ENCODE data around the gene AASS. TPM values are rescaled to one million over a fixed set of nuclear protein-coding genes. Genes with fewer than 3 reads are reported as not detected.

AASS gene
- total RNA-seq, 1 donor from 2014 or later = 264 TPM

DNA sequence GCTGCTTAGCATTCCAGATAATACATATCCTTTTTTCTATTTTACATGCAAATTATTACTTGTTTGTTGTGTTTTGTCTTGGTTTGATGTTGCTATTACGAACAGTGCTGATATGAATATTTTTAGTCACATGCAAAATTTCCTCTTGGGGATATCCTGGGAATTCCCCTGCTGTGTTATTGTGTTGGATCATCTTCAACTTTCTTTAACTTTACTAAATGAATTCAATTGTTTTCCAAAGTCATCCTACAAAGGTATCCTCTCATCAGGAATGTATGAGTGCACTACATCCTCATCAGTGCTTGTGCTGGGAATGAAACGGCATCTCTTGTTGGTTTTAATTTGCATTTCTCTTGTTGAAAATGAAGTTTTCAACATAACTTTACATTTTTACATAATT, 87.1 kb downstream of the AASS start:
- no peak overlapping the region for H3K4me3 Mint-ChIP-seq
- H3K9me3 Mint-ChIP-seq = no peaks in the 10 kb centered on the region
- H3K27ac ChIP-seq = no peak overlapping the region
- H4K20me1 ChIP-seq (ENCODE audit: low read depth) = no peaks in the 10 kb centered on the region
- no peak for DNase-seq (ENCODE audit: low spot score)
- no peaks in the 10 kb centered on the region for H3K4me1 ChIP-seq
- no peaks in the 10 kb centered on the region for H3K4me1 Mint-ChIP-seq
- no peaks in the 10 kb centered on the region for H3K27me3 ChIP-seq
- peaks cover 26% of the 10 kb centered on the region for H3K36me3 Mint-ChIP-seq
- H2AFZ ChIP-seq (replicated peaks) = no peak overlapping the region
- H3K27ac Mint-ChIP-seq = no peak overlapping the region
- TF ChIP-seq EZH2 (IDR thresholded peaks at IDR 0.05) (no peak), EZH2phosphoT487 (IDR thresholded peaks at IDR 0.05) (no peak), CTCF (IDR thresholded peaks at IDR 0.05) (no peak)
- no peak overlapping the region for H3K9ac ChIP-seq
- H3K4me2 ChIP-seq = no peak overlapping the region
- H3K79me2 ChIP-seq (ENCODE audit: low read depth) = no peaks in the 10 kb centered on the region
- peaks cover 7% of the 10 kb centered on the region for H3F3A ChIP-seq (ENCODE audit: low read depth)
- no peaks in the 10 kb centered on the region for H3K9me3 ChIP-seq (ENCODE audit: low read depth)
- H3K4me3 ChIP-seq = no peak overlapping the region
- H3K27me3 Mint-ChIP-seq (ENCODE audit: insufficient read depth, low read depth) = peaks cover 2% of the 10 kb centered on the region
- peaks cover 24% of the 10 kb centered on the region for H3K36me3 ChIP-seq

- Histone ChIP-seq H3K4me2 (no peak overlapping the region), H3K9ac (no peak overlapping the region), H3K27me3 (no peaks in the 10 kb centered on the region), H3F3A (ENCODE audit: low read depth) (peaks cover 7% of the 10 kb centered on the region), H2AFZ (replicated peaks) (no peak overlapping the region), H3K4me1 (no peaks in the 10 kb centered on the region), H3K9me3 (ENCODE audit: low read depth) (no peaks in the 10 kb centered on the region), H4K20me1 (ENCODE audit: low read depth) (no peaks in the 10 kb centered on the region), H3K27ac (no peak overlapping the region), H3K79me2 (ENCODE audit: low read depth) (no peaks in the 10 kb centered on the region), H3K36me3 (peaks cover 18% of the 10 kb centered on the region), H3K4me3 (no peak overlapping the region)
- no peaks in the 10 kb centered on the region for H3K4me1 Mint-ChIP-seq
- H3K36me3 Mint-ChIP-seq = peaks cover 29% of the 10 kb centered on the region
- no peak overlapping the region for H3K4me3 Mint-ChIP-seq
- TF ChIP-seq EZH2phosphoT487 (IDR thresholded peaks at IDR 0.05) (no peak), CTCF (IDR thresholded peaks at IDR 0.05) (no peak), EZH2 (IDR thresholded peaks at IDR 0.05) (no peak)
- no peak overlapping the region for H3K27ac Mint-ChIP-seq
- H3K27me3 Mint-ChIP-seq (ENCODE audit: insufficient read depth, low read depth) = no peaks in the 10 kb centered on the region
- no peak for DNase-seq (ENCODE audit: low spot score)
- no peaks in the 10 kb centered on the region for H3K9me3 Mint-ChIP-seq
Observed at GRCh38 chr7:122055073-122055472, 89.0 kb downstream of the AASS start.

GRCh38 chr7:122054393-122054792, 89.7 kb downstream of the AASS start:
- Histone ChIP-seq H3K9me3 (ENCODE audit: low read depth) (no peaks in the 10 kb centered on the region), H3K79me2 (ENCODE audit: low read depth) (no peaks in the 10 kb centered on the region), H2AFZ (replicated peaks) (no peak overlapping the region), H3K27ac (no peak overlapping the region), H3F3A (ENCODE audit: low read depth) (peaks cover 7% of the 10 kb centered on the region), H3K36me3 (peaks cover 15% of the 10 kb centered on the region), H3K4me3 (no peak overlapping the region), H4K20me1 (ENCODE audit: low read depth) (no peaks in the 10 kb centered on the region), H3K27me3 (no peaks in the 10 kb centered on the region), H3K4me2 (no peak overlapping the region), H3K4me1 (no peaks in the 10 kb centered on the region), H3K9ac (no peak overlapping the region)
- TF ChIP-seq CTCF (IDR thresholded peaks at IDR 0.05) (no peak), EZH2 (IDR thresholded peaks at IDR 0.05) (no peak), EZH2phosphoT487 (IDR thresholded peaks at IDR 0.05) (no peak)
- Mint-ChIP-seq H3K9me3 (no peaks in the 10 kb centered on the region), H3K27me3 (ENCODE audit: insufficient read depth, low read depth) (no peaks in the 10 kb centered on the region), H3K4me3 (no peak overlapping the region), H3K27ac (no peak overlapping the region), H3K4me1 (no peaks in the 10 kb centered on the region), H3K36me3 (peaks cover 28% of the 10 kb centered on the region)
- DNase-seq (ENCODE audit: low spot score) = no peak
